K562 (cell line): ENCODE data around the gene FAM24A. TPM values are rescaled to one million over a fixed set of nuclear protein-coding genes. Genes with fewer than 3 reads are reported as not detected.
A peak's percentile ranks its signal among the peaks of the same experiment; 100 is the strongest.

ENCODE experiments used
- ARID3B ChIP-seq: fragments of 250-450 bp; sonication (Bioruptor Pico); IDR thresholded peaks from 2 replicates; pipeline ENCODE4 v1.4.0; 2020; ENCODE audit warnings: borderline replicate concordance
- CHD7 ChIP-seq: fragments of 200-600 bp; sonication (generic); IDR thresholded peaks from one replicate; pipeline ENCODE4 v1.6.1; 2012; ENCODE audit warnings: mild to moderate bottlenecking, low read depth, low read length, inconsistent platforms
- ETV5 ChIP-seq: sonication (generic); formaldehyde crosslinking; IDR thresholded peaks from 2 replicates; pipeline ENCODE4 v1.4.0; 2020; ENCODE audit warnings: low read depth, mild to moderate bottlenecking, missing genetic modification reagents
- MBD2 ChIP-seq: sonication (generic); IDR thresholded peaks from 2 replicates; pipeline ENCODE4 v1.6.1; 2016; ENCODE audit warnings: low read depth, borderline replicate concordance
- NCOA4 ChIP-seq: fragments of 450-650 bp; IDR thresholded peaks from 2 replicates; pipeline ENCODE4 v1.6.1; 2018; ENCODE audit warnings: mild to moderate bottlenecking; ENCODE audit not compliant: partially characterized antibody
- PHF21A ChIP-seq: fragments of 450-650 bp; IDR thresholded peaks from 2 replicates; pipeline ENCODE4 v1.6.1; 2017; ENCODE audit warnings: low read depth, borderline replicate concordance
- SP1 ChIP-seq: sonication (generic); formaldehyde crosslinking; IDR thresholded peaks from 2 replicates; pipeline ENCODE4 v1.8.1; 2022; ENCODE audit warnings: mild to moderate bottlenecking, missing genetic modification reagents
- TAF1 ChIP-seq: IDR thresholded peaks from 2 replicates; pipeline ENCODE4 v1.6.1; 2011; ENCODE audit warnings: mild to moderate bottlenecking, low read length, moderate library complexity; ENCODE audit not compliant: insufficient read depth, control insufficient read depth, severe bottlenecking; ENCODE audit errors: extremely low read depth
- TCF3 ChIP-seq: sonication (generic); formaldehyde crosslinking; IDR thresholded peaks from 2 replicates; pipeline ENCODE4 v1.4.0; 2020; ENCODE audit warnings: mild to moderate bottlenecking, missing genetic modification reagents
- TFAM ChIP-seq: fragments of 250-450 bp; sonication (Bioruptor Pico); conservative IDR thresholded peaks from 2 replicates; pipeline ENCODE4 v1.5.0; 2021; ENCODE audit warnings: mild to moderate bottlenecking, moderate library complexity
- ZBTB43 ChIP-seq: sonication (generic); formaldehyde crosslinking; IDR thresholded peaks from 2 replicates; pipeline ENCODE4 v1.8.0; 2023; ENCODE audit warnings: mild to moderate bottlenecking, missing genetic modification reagents
- ZNF140 ChIP-seq: fragments of 250-450 bp; sonication (Bioruptor Pico); IDR thresholded peaks from 2 replicates; pipeline ENCODE4 v1.8.0; 2021; ENCODE audit warnings: moderate library complexity, mild to moderate bottlenecking, inconsistent platforms
- polyA plus RNA-seq, 8 experiments: library from polyadenylated mRNA; depleted of rRNA in 4 of 8; stranded (reverse) in 5 of 8; unstranded in 3 of 8; fragments of >200 nt; fragmentation: Nextera tagmentation in 2 of 8; fragmentation: Illumina TruSeq in 1 of 8; extraction: Ambion mirVana in 2 of 8; extraction: Trizol in 1 of 8; gene quantifications; 2 replicates each; pipeline versions ENCODE4 v1.2.1 to v1.2.3, GENCODE V29; 2011 to 2014; ENCODE audit warnings: inconsistent platforms in 1 of 8, missing spikeins in 1 of 8
- total RNA-seq, 7 experiments: library from RNA; depleted of rRNA in 6 of 7; stranded (reverse); fragments of >200 nt in 6 of 7; fragmentation: Illumina TruSeq in 2 of 7; extraction: Trizol in 2 of 7; gene quantifications; 2 replicates each; pipeline versions ENCODE4 v1.2.1 to v1.2.3, GENCODE V29; 2011 to 2021; ENCODE audit warnings: low replicate concordance in 1 of 7

Gene FAM24A
- total and polyA plus RNA-seq, 9 of the 15 experiments (the other 6 are each of a cell fraction or from before 2014, with no cell fraction given): not detected

GRCh38 chr10:122879339-122880273, 30.8 kb upstream of the FAM24A start, which contains the start of gene FAM24B (continued):
- TF ChIP-seq CHD7 (no peak), NCOA4 (no peak), ARID3B (CRISPR knock-in tag) (0 out of 2 replicates have a peak, but pooled peaks have one; percentile 11), PHF21A (no peak), TCF3 (CRISPR knock-in tag) (0 out of 2 replicates have a peak, but pooled peaks have one; percentile 6), TFAM (CRISPR knock-in tag) (no peak), SP1 (no peak), TAF1 (peak; percentile 62), ZNF140 (CRISPR knock-in tag) (no peak), ZBTB43 (CRISPR knock-in tag) (no peak), ETV5 (no peak), MBD2 (peak; percentile 52; the same call in 1 of the 2 replicates)
